Measurements from ENCODE around the gene UQCRHL. TPM values are rescaled to one million over a fixed set of nuclear protein-coding genes. Genes with fewer than 3 reads are reported as not detected.

UQCRHL gene
- total RNA-seq, 1 experiment from 2014 or later: 4.9 TPM

GRCh38 chr1:15843826-15844572 is 36.5 kb upstream of the UQCRHL start:
- H3K27me3 ChIP-seq (ENCODE audit: insufficient read depth, low read depth): no peaks in the 10 kb centered on the region
- no peak for DNase-seq
- no peak overlapping the region for H3K4me3 ChIP-seq
- H3K79me2 ChIP-seq (ENCODE audit: low read depth): peaks cover 28% of the 10 kb centered on the region
- no peak overlapping the region for H2AFZ ChIP-seq
- no peaks in the 10 kb centered on the region for H3K9me3 ChIP-seq (ENCODE audit: insufficient read depth, low read depth)
- BruUV-seq (replicated peaks): no TSS peak
- intact Hi-C loops (cut with micrococcal nuclease; ENCODE audit: unreplicated experiment): no loop called here
- H3F3A ChIP-seq (ENCODE audit: insufficient read depth, low read depth): peaks cover 6% of the 10 kb centered on the region; the same call in 1 of the 2 replicates
- H4K20me1 ChIP-seq (ENCODE audit: insufficient read depth): peaks cover 5% of the 10 kb centered on the region; the same call in 1 of the 2 replicates
- no peaks in the 10 kb centered on the region for H3K36me3 ChIP-seq (ENCODE audit: low read depth)
- no peak overlapping the region for H3K27ac ChIP-seq
- ChIA-PET CTCF (interaction anchor here (0.6 kb wide), 1 partner anchor 11 kb away, joined by 3 read pairs; no protein-coding TSS in a partner anchor), POLR2A (ENCODE audit: unreplicated experiment) (interaction anchor here (0.6 to 0.8 kb wide), 5 partner anchors 9 to 226 kb away, joined by 3 to 15 read pairs (median 3); no protein-coding TSS in a partner anchor)
- H3K4me2 ChIP-seq: peak overlapping the region; percentile 16; the same call in 1 of the 2 replicates
- H3K9me2 ChIP-seq (ENCODE audit: insufficient read depth): no peaks in the 10 kb centered on the region
- TF ChIP-seq EZH2 (IDR thresholded peaks at IDR 0.05; ENCODE audit: low read depth) (no peak), CTCF (conservative IDR thresholded peaks at IDR 0.05) (no peak)
- no peaks in the 10 kb centered on the region; the same call in 1 of the 2 replicates for H3K4me1 ChIP-seq (replicated peaks; ENCODE audit: insufficient read depth)

DNA sequence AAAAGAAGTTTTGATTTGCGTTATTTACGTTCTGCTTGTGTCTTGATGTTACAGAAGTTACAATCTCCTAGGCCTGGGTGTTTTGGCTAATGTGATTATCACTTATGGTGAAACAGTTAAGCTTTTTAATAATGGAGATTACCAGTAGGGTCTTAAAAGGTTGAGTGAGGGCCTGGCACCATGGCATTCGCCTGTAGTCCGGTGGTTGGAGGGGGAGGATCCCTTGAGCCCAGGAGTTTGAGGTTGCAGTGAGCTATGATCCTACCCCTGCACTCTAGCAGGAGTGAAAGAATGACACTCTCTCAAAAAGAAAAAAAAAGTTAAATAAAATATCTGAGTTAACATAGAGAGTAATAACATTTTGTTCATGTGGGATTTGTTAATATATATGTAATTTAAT is 31.3 kb upstream of the UQCRHL start:
- no peak for TF ChIP-seq CTCF (conservative IDR thresholded peaks at IDR 0.05)
- no peak for TF ChIP-seq EZH2 (IDR thresholded peaks at IDR 0.05; ENCODE audit: low read depth)
- BruUV-seq (replicated peaks): no TSS peak

DNA sequence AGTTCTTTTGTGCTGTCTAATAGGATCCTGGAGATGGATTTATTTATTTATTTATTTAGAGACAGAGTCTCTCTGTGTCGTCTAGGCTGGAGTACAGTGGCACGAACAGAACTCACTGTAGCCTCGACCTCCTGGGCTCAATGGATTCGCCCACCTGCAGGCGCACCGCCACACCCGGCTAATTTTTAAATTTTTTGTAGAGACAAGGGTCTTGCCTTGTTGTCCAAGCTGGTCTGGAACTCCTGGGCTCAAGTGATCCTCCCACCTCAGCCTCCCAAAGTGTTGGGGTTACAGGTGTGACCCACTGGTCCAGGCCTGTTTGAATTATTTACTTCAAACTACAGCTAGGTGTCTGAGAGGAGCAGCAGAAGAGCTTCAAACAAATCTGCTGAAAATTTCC is 30.5 kb upstream of the UQCRHL start:
- Histone ChIP-seq H3K4me3 (no peak overlapping the region), H4K20me1 (ENCODE audit: insufficient read depth) (no peaks in the 10 kb centered on the region), H3K9me2 (ENCODE audit: insufficient read depth) (no peaks in the 10 kb centered on the region), H3K4me2 (no peak overlapping the region), H3K4me1 (replicated peaks; ENCODE audit: insufficient read depth) (peaks cover 5% of the 10 kb centered on the region; the same call in 1 of the 2 replicates), H2AFZ (no peak overlapping the region), H3K9me3 (ENCODE audit: insufficient read depth, low read depth) (no peaks in the 10 kb centered on the region), H3F3A (ENCODE audit: insufficient read depth, low read depth) (peaks cover 19% of the 10 kb centered on the region), H3K79me2 (ENCODE audit: low read depth) (peaks cover 6% of the 10 kb centered on the region), H3K27me3 (ENCODE audit: insufficient read depth, low read depth) (no peaks in the 10 kb centered on the region), H3K36me3 (ENCODE audit: low read depth) (no peaks in the 10 kb centered on the region), H3K27ac (no peak overlapping the region)
- BruUV-seq (replicated peaks): no TSS peak
- intact Hi-C loops (cut with micrococcal nuclease; ENCODE audit: unreplicated experiment): no loop called here
- no peak for TF ChIP-seq EZH2 (IDR thresholded peaks at IDR 0.05; ENCODE audit: low read depth)
- ChIA-PET POLR2A (ENCODE audit: unreplicated experiment) (no interaction called here), CTCF (interaction anchor here (0.6 to 1.2 kb wide), 2 partner anchors 29 to 525 kb away, joined by 3 to 4 read pairs; no protein-coding TSS in a partner anchor)
- no peak for DNase-seq

More for the DNA sequence above, 31.3 kb upstream of the UQCRHL start:
- H3K4me3 ChIP-seq: no peak overlapping the region
- peaks cover 16% of the 10 kb centered on the region for H3F3A ChIP-seq (ENCODE audit: insufficient read depth, low read depth)
- no peaks in the 10 kb centered on the region for H3K9me3 ChIP-seq (ENCODE audit: insufficient read depth, low read depth)
- ChIA-PET CTCF (interaction anchor here (1.2 kb wide), 1 partner anchor 30 kb away, joined by 4 read pairs; no protein-coding TSS in a partner anchor), POLR2A (ENCODE audit: unreplicated experiment) (no interaction called here)
- peaks cover 3% of the 10 kb centered on the region for H3K79me2 ChIP-seq (ENCODE audit: low read depth)
- no peak overlapping the region for H3K4me2 ChIP-seq
- no peaks in the 10 kb centered on the region for H3K9me2 ChIP-seq (ENCODE audit: insufficient read depth)
- H3K27me3 ChIP-seq (ENCODE audit: insufficient read depth, low read depth): no peaks in the 10 kb centered on the region
- DNase-seq: no peak
- no peak overlapping the region for H2AFZ ChIP-seq
- H3K36me3 ChIP-seq (ENCODE audit: low read depth): no peaks in the 10 kb centered on the region
- H4K20me1 ChIP-seq (ENCODE audit: insufficient read depth): no peaks in the 10 kb centered on the region
- intact Hi-C loops (cut with micrococcal nuclease; ENCODE audit: unreplicated experiment): no loop called here
- H3K27ac ChIP-seq: no peak overlapping the region
- H3K4me1 ChIP-seq (replicated peaks; ENCODE audit: insufficient read depth): 0 out of 2 replicates have a peak, but pooled peaks cover 5% of the 10 kb centered on the region
